Astrocyte of the spinal cord (primary cell): ENCODE measurements around the gene WDR1.

Experiments used
- DNase-seq: peaks from one replicate; pipeline ENCODE4 v3.0.0; 2011; ENCODE audit warnings: low read depth, low spot score
- H3K4me3 ChIP-seq: 2 replicates; pipeline ENCODE4 v1.5.1; 2011; ENCODE audit warnings: low read depth, mild to moderate bottlenecking, low read length, moderate library complexity
- in situ Hi-C: cut with HindIII; loops from 2 replicates; pipeline ENCODE4 v1.10.0; 2017; ENCODE audit warnings: low sequenced_read_pairs
- TF ChIP-seq, protein P1 (sequence below): IDR thresholded peaks from 2 replicates; pipeline ENCODE4 v1.5.1; 2012; ENCODE audit warnings: low read depth, mild to moderate bottlenecking, low read length, inconsistent platforms

The WDR1 gene

DNA sequence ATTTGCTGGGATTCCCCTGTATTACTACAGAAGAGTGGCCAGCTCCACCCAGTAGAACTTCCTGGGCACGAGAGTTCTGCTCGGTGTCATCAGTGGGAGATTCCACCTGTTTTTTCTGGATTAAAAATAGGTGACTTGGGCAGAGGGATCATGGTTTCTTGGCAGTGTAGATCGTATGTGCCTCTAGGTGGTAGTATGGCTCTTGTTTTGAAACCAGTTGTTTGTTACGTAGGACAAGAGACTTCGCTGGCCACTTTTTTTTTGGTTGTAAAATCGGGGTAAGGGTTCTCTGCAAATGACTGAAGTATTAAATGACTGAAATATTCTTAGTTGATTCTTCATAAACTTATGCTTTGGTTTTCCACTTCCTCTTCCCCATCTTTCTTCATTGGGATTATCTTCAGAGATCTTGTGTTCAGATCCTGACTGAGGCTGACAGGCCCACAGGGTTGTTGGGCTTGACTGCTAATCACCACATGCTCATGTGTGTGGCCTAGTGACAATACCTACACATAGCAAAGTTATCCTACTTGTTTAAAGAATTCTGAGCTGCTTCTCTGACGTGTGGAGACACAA is 43.8 kb upstream of the WDR1 start:
- TF ChIP-seq, protein P1, sequence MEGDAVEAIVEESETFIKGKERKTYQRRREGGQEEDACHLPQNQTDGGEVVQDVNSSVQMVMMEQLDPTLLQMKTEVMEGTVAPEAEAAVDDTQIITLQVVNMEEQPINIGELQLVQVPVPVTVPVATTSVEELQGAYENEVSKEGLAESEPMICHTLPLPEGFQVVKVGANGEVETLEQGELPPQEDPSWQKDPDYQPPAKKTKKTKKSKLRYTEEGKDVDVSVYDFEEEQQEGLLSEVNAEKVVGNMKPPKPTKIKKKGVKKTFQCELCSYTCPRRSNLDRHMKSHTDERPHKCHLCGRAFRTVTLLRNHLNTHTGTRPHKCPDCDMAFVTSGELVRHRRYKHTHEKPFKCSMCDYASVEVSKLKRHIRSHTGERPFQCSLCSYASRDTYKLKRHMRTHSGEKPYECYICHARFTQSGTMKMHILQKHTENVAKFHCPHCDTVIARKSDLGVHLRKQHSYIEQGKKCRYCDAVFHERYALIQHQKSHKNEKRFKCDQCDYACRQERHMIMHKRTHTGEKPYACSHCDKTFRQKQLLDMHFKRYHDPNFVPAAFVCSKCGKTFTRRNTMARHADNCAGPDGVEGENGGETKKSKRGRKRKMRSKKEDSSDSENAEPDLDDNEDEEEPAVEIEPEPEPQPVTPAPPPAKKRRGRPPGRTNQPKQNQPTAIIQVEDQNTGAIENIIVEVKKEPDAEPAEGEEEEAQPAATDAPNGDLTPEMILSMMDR, result peak; percentile 6
- in situ Hi-C loops, result loop anchor here (25.0 kb wide), 1 partner anchor 377 kb away; no protein-coding TSS in a partner anchor
- DNase-seq, result no peak
- H3K4me3 ChIP-seq, result no peak overlapping the region

DNA sequence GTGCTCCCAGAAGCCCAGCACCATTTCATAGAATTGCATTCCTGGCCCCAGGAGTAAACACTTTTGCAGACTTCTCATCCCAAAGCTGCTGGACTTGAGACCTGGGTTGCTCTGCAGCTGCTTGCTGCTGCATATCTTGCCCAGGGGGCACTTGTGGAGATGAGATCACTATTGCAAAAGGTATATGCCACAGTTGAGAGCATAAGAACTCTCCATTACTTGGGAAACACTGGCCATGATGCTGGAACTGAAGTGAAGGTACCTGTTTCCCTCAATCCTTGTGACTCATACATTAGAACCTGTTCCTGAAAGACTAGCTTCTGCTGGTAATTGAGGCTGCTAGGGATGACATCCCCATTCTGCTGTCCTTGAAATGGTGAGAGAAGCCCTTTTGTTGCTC is 43.1 kb upstream of the WDR1 start:
- TF ChIP-seq, protein P1, result no peak
- in situ Hi-C loops, result loop anchor here (25.0 kb wide), 1 partner anchor 378 kb away; no protein-coding TSS in a partner anchor
- H3K4me3 ChIP-seq, result no peak overlapping the region
- DNase-seq, result no peak

DNA sequence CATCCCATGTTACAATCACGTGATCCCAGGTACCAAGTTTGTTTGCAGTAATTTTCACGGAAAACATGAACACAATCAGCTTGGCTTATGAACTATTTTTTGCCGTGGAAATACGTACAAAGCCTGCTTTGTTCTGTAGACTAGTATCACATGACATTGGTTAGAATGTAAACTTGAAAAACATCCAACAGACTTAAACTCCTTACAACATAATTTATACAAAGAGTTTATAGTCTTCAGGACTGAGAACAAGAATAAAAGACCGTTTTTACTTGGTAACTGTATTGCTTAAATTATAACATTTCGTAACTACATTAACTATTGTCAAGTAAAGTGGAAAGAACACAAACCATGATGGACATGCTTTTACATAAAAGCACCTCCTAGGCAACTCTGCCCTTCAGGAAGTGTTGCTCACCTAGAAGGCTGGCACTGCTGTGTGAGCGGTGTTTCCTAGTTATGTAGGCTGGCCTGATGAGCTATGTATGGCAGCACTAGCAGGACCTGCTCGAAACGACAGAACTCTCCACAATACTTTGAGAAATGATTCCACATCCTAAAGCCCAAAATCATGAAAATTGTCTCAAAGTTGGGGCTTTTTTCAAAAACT is 41.8 kb upstream of the WDR1 start:
- no peak for DNase-seq
- TF ChIP-seq, protein P1, result no peak
- no peak overlapping the region for H3K4me3 ChIP-seq
- in situ Hi-C loops, result loop anchor here (25.0 kb wide), 1 partner anchor 379 kb away; no protein-coding TSS in a partner anchor

DNA sequence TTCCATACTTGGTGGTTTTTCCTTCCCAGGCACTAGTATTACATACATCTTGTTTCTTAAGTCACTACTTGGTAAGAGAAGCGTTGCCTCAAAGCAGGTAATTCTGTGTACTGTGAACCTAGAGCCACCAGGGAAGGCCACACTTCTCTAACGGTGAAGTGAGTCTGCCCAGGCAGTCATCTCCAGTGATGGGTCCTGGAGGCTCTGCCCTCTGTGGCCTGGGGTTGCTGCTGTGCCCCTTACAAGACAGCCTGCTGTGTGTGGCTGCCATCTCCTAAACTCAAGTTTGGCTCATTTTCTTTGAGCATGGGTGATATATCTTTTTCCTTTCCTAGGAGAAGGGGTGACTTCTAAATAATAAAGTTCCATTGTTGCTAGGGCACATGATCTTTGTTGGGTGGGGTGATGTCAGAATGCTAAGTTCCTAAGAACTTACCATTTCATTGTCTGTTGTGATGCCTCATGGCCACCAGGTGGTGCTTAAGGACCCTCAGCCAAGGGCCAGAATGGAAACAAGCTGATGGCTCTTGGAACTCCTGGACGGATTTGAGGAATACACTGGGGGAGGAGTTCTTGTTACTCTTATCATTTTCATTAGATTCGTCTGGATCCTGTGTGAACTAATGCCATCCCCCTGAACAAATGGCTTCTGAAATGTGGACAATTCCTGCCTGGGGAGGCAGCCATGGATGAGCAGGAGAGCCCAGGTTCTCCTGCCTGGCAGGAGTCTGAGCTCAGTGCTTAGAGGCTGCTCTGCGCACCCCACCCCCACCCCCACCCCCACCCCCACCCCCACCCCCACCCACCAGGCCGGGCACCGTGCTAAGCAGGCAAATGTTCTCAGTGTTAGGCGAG is 41.1 kb upstream of the WDR1 start:
- peak; percentile 68 for DNase-seq
- in situ Hi-C loops, result loop anchor here (25.0 kb wide), 1 partner anchor 380 kb away; no protein-coding TSS in a partner anchor
- H3K4me3 ChIP-seq, result no peak overlapping the region
- TF ChIP-seq, protein P1, result peak; percentile 81

DNA sequence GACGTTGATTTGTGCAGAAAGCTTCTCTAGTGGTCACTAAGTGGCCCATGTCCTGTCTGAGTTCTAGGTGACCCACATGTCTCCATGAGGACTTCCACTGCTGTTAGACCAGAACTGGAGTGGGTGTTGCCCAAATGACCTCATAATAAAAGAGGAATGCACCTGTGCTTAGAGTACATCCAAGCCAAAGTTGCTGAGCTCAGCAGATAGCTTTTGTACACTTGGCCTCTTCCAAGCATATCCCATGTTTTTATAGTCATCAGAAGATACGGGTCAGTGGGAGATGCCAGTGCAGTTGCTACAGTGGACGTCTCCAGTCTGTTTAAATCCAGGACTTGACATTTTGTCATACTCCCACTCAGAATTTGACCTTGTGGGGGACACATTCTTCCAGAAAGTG is 37.6 kb upstream of the WDR1 start:
- DNase-seq, result no peak
- H3K4me3 ChIP-seq, result no peak overlapping the region
- TF ChIP-seq, protein P1, result no peak
- in situ Hi-C loops, result loop anchor here (25.0 kb wide), 1 partner anchor 383 kb away; no protein-coding TSS in a partner anchor

DNA sequence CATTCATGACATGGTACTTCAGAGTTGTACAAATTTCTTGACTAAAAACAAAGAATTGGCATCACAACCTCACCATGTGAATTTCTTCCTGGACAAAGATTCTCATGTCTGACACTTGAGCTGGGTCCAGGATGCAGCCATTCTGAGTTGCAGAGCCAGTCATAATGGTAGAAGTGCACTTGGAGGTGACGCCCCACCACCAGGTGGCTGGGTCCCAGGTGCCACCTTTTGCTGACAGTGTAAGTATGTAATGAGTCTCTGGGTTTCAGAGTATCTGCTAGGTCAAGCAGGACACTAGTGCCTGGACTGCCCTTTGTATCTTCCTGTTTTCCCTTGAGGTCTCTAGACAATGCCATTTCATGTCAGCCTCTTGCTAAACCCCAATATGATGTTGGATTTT is 36.6 kb upstream of the WDR1 start:
- TF ChIP-seq, protein P1, result no peak
- H3K4me3 ChIP-seq, result no peak overlapping the region
- no peak for DNase-seq
- in situ Hi-C loops, result loop anchor here (25.0 kb wide), 1 partner anchor 384 kb away; no protein-coding TSS in a partner anchor
